OCI-LY1 (cell line): Measurements from ENCODE around the gene HSDL1.

Experiments used
- H2AFZ ChIP-seq: fragments of 200-600 bp; sonication (generic), shearing (Covaris generic); 2 replicates; pipeline ENCODE4 v1.6.0; 2014; ENCODE audit warnings: antibody characterized with exemption, mild to moderate bottlenecking, low read length
- H3F3A ChIP-seq: fragments of 200-600 bp; sonication (generic), shearing (Covaris generic); 2 replicates; pipeline ENCODE4 v1.6.0; 2014; ENCODE audit warnings: mild to moderate bottlenecking, antibody characterized with exemption, low read length, moderate library complexity; ENCODE audit not compliant: insufficient read depth
- H3K27ac ChIP-seq: fragments of 200-600 bp; sonication (generic); 2 replicates; pipeline ENCODE4 v1.5.1; 2014; ENCODE audit warnings: low read length, mixed run types, mild to moderate bottlenecking, low read depth; ENCODE audit not compliant: poor library complexity, severe bottlenecking
- H3K27me3 ChIP-seq: fragments of 200-600 bp; sonication (generic); 2 replicates; pipeline ENCODE4 v1.6.0; 2014; ENCODE audit warnings: antibody characterized with exemption, mild to moderate bottlenecking, low read length, moderate library complexity; ENCODE audit not compliant: insufficient read depth
- H3K36me3 ChIP-seq: fragments of 200-600 bp; sonication (generic); 2 replicates; pipeline ENCODE4 v1.6.1; 2014; ENCODE audit warnings: mild to moderate bottlenecking, antibody characterized with exemption, low read length, moderate library complexity, mixed read lengths; ENCODE audit not compliant: insufficient read depth
- H3K4me1 ChIP-seq: fragments of 200-600 bp; sonication (generic); 2 replicates; pipeline ENCODE4 v1.5.1; 2014; ENCODE audit warnings: mild to moderate bottlenecking, low read length, moderate library complexity; ENCODE audit not compliant: insufficient read depth, severe bottlenecking
- H3K4me2 ChIP-seq: fragments of 200-600 bp; sonication (generic), shearing (Covaris generic); 2 replicates; pipeline ENCODE4 v1.6.1; 2014; ENCODE audit warnings: low read length
- H3K4me3 ChIP-seq: fragments of 200-600 bp; sonication (generic); 2 replicates; pipeline ENCODE4 v1.5.1; 2014; ENCODE audit warnings: low read length, low read depth, mild to moderate bottlenecking, mixed read lengths; ENCODE audit not compliant: poor library complexity, severe bottlenecking
- H3K79me2 ChIP-seq: fragments of 200-600 bp; shearing (Covaris generic); 2 replicates; pipeline ENCODE4 v1.6.1; 2016; ENCODE audit warnings: mixed run types, low read length, mixed read lengths; ENCODE audit not compliant: insufficient read depth
- H3K9ac ChIP-seq: fragments of 200-600 bp; sonication (generic), shearing (Covaris generic); 2 replicates; pipeline ENCODE4 v1.6.1; 2014; ENCODE audit warnings: mild to moderate bottlenecking, low read length, mixed read lengths
- H3K9me2 ChIP-seq: fragments of 200-600 bp; sonication (generic), shearing (Covaris generic); 2 replicates; pipeline ENCODE4 v1.6.1; 2014; ENCODE audit warnings: low read depth, mild to moderate bottlenecking, low read length, mixed read lengths
- H3K9me3 ChIP-seq: fragments of 200-600 bp; shearing (Covaris generic); 2 replicates; pipeline ENCODE4 v1.6.1; 2014; ENCODE audit warnings: low read length, mixed read lengths
- H4K20me1 ChIP-seq: fragments of 200-600 bp; sonication (generic), shearing (Covaris generic); 2 replicates; pipeline ENCODE4 v1.6.0; 2016; ENCODE audit warnings: mild to moderate bottlenecking, low read length; ENCODE audit not compliant: insufficient read depth
- EZH2 ChIP-seq: fragments of 200-600 bp; sonication (generic), shearing (Covaris generic); IDR thresholded peaks from 2 replicates; pipeline ENCODE4 v1.8.0; 2017; ENCODE audit warnings: borderline replicate concordance, mixed run types, mild to moderate bottlenecking, antibody characterized with exemption, low read length, moderate library complexity, mixed read lengths
- TF ChIP-seq, protein P1 (sequence below): fragments of 200-600 bp; sonication (generic), shearing (Covaris generic); IDR thresholded peaks from 2 replicates; pipeline ENCODE4 v1.5.1; 2017; ENCODE audit warnings: mild to moderate bottlenecking, antibody characterized with exemption, low read length, moderate library complexity, mixed read lengths

The HSDL1 gene

DNA sequence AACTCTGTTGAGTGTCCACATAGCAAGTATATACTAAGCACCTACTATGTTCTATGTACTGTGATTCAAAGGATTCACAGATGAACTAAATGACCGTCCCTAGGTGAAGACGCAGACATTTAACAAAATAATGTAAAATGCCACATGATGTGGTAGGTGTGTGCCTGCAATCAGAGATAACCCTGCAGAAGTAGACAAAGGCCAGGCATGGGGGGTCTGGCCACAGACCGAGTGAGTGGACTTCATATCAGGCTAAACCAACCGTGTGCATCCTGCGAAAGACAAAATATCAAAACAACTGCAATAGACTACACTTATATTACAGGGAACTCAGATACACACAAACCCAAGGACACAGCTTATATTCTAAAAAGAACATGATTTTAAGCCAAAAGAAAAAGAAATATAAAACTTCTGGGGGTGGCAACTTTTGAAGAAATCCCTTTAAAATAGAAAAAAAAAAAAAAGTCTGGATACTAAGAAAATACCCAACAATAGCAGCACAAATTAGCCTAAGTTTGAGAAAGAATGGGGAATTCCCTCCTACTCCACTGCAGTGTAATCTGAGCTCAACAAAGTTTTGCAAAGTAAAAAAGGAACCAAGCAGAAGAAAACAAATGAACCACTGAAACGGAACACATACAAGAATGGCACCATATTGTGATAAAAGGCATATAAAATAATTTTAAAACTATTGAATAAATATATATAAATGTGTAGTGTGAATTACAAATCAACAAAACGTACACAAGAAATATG lies 12.3 kb downstream of the HSDL1 start:
- Histone ChIP-seq H3K79me2 (no peaks in the 10 kb centered on the region), H3K4me2 (peak overlapping the region; percentile 28; the same call in 1 of the 2 replicates), H2AFZ (no peak overlapping the region), H3K27ac (peak overlapping the region; percentile 63), H3K9me3 (no peaks in the 10 kb centered on the region), H3K4me3 (no peak overlapping the region), H3K9me2 (no peaks in the 10 kb centered on the region), H3K9ac (peak overlapping the region; percentile 3; the same call in 1 of the 2 replicates), H3F3A (no peaks in the 10 kb centered on the region), H3K36me3 (peaks cover 18% of the 10 kb centered on the region; the same call in 1 of the 2 replicates), H3K27me3 (no peaks in the 10 kb centered on the region), H4K20me1 (no peaks in the 10 kb centered on the region), H3K4me1 (peaks cover 32% of the 10 kb centered on the region)
- TF ChIP-seq, protein P1, sequence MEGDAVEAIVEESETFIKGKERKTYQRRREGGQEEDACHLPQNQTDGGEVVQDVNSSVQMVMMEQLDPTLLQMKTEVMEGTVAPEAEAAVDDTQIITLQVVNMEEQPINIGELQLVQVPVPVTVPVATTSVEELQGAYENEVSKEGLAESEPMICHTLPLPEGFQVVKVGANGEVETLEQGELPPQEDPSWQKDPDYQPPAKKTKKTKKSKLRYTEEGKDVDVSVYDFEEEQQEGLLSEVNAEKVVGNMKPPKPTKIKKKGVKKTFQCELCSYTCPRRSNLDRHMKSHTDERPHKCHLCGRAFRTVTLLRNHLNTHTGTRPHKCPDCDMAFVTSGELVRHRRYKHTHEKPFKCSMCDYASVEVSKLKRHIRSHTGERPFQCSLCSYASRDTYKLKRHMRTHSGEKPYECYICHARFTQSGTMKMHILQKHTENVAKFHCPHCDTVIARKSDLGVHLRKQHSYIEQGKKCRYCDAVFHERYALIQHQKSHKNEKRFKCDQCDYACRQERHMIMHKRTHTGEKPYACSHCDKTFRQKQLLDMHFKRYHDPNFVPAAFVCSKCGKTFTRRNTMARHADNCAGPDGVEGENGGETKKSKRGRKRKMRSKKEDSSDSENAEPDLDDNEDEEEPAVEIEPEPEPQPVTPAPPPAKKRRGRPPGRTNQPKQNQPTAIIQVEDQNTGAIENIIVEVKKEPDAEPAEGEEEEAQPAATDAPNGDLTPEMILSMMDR = no peak
- TF ChIP-seq EZH2 = no peak

DNA sequence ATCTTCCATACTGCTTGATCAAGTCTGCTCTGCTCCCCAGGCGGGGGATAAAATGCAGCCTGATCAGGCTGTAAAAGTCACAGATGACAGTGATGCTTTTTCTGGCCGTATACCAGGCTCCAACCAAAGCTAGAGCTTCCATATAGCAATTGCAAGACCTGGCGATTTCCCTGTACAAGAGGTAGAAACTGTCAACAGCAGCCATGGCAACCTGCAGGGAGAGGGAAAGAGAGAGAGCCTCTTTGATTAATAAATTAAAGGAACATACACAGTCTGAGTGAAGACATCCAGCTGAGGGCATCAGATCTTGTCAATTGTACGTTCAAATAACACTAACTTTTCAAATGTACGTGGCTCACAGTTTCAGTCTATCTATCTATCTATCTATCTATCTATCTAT lies 13.9 kb downstream of the HSDL1 start:
- no peaks in the 10 kb centered on the region for H4K20me1 ChIP-seq
- no peak overlapping the region for H3K27ac ChIP-seq
- peaks cover 26% of the 10 kb centered on the region for H3K4me1 ChIP-seq
- H3K4me2 ChIP-seq = no peak overlapping the region
- no peak overlapping the region for H2AFZ ChIP-seq
- H3K79me2 ChIP-seq = no peaks in the 10 kb centered on the region
- H3K27me3 ChIP-seq = no peaks in the 10 kb centered on the region
- H3K4me3 ChIP-seq = no peak overlapping the region
- H3K9me3 ChIP-seq = no peaks in the 10 kb centered on the region
- H3K36me3 ChIP-seq = peaks cover 18% of the 10 kb centered on the region; the same call in 1 of the 2 replicates
- no peaks in the 10 kb centered on the region for H3K9me2 ChIP-seq
- no peaks in the 10 kb centered on the region for H3F3A ChIP-seq
- no peak overlapping the region for H3K9ac ChIP-seq
- no peak for TF ChIP-seq EZH2
- TF ChIP-seq, protein P1 = no peak

DNA sequence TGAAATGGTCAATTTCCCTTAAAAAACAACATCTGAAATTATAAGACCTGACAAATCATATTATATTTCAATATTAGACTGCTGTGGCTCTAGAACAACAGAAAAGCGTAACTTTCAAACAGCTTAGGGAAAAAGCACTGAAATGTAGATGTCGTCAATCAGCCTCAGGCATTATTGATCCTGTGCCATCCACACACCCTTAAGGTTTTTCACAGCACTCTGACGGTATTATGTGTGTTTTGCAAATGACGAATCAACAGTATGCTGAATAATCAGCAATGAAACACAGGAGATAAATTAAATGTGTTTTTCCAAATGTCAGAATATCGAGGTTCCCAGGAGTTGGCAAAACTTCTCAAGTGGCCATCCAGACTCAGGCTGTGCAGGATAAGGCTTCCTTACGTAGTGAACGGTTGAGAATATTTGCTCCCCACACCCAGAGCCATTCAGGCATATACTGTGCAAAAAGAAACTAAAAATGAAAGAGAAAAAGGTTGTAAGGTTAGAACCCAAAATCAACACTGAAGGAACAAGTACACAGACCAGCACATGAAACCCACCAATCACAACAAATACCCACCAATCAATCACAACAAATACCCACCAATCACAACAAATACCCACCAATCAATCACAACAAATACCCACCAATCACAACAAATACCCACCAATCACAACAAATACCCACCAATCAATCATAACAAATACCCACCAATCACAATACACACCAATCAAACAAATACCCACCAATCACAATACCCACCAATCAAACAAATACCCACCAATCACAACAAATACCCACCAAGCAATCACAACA lies 20.5 kb downstream of the HSDL1 start:
- Histone ChIP-seq H3K27ac (no peak overlapping the region), H3K27me3 (no peaks in the 10 kb centered on the region), H3K36me3 (peaks cover 12% of the 10 kb centered on the region), H2AFZ (no peak overlapping the region), H3K4me3 (no peak overlapping the region), H3K79me2 (no peaks in the 10 kb centered on the region), H3K9me3 (no peaks in the 10 kb centered on the region), H3F3A (no peaks in the 10 kb centered on the region), H3K9me2 (no peaks in the 10 kb centered on the region), H3K9ac (no peak overlapping the region), H3K4me2 (no peak overlapping the region), H3K4me1 (peaks cover 3% of the 10 kb centered on the region), H4K20me1 (no peaks in the 10 kb centered on the region)
- no peak for TF ChIP-seq EZH2
- TF ChIP-seq, protein P1 = no peak
